T-helper 17 cell (primary cell): ENCODE data around the gene SLAMF7. TPM values are rescaled to one million over a fixed set of nuclear protein-coding genes. Genes with fewer than 3 reads are reported as not detected.
A peak's percentile ranks its signal among the peaks of the same experiment; 100 is the strongest.
"Not testable (repeated sequence)": the region's sequence is repeated elsewhere in the genome, so short reads cannot be mapped to it uniquely, and the experiment has no call there.

Experiments
- ATAC-seq: fragments of 150-1000 bp; cut with Tn5 transposase; 2 replicates; pipeline ENCODE4 v1.10.0; 2021; ENCODE audit warnings: mild to moderate bottlenecking, moderate library complexity
- DNase-seq, 3 donors: peaks; one replicate each; pipeline versions ENCODE4 v3.0.0 to v3.0.0-alpha.2; 2020 to 2021
- H3K9me3 ChIP-seq: one replicate; pipeline ENCODE4 v1.7.0; 2013; ENCODE audit warnings: low read length, mild to moderate bottlenecking; ENCODE audit not compliant: control insufficient read depth, poor library complexity, severe bottlenecking
- H3K27ac Mint-ChIP-seq: one replicate; pipeline ENCODE4 v1.8.0; 2022; ENCODE audit warnings: mild to moderate bottlenecking, moderate library complexity, mixed read lengths
- H3K27me3 Mint-ChIP-seq: one replicate; pipeline ENCODE4 v1.8.0; 2022; ENCODE audit warnings: mixed read lengths
- H3K36me3 Mint-ChIP-seq: one replicate; pipeline ENCODE4 v1.8.0; 2022; ENCODE audit warnings: low read depth, mixed read lengths
- H3K4me1 Mint-ChIP-seq: one replicate; pipeline ENCODE4 v1.8.0; 2022; ENCODE audit warnings: mild to moderate bottlenecking, mixed read lengths
- H3K4me3 Mint-ChIP-seq: one replicate; pipeline ENCODE4 v1.8.0; 2022; ENCODE audit warnings: mild to moderate bottlenecking, moderate library complexity, mixed read lengths
- total RNA-seq, 4 donors: library from RNA in 2 of 4; stranded (reverse) in 2 of 4; gene quantifications; one replicate each; pipeline ENCODE4 v1.2.3 and lab custom pipeline; 2022 to 2026

Gene SLAMF7
- total RNA-seq, 2 donors from 2014 or later, result 3.1 to 3.9 TPM

DNA sequence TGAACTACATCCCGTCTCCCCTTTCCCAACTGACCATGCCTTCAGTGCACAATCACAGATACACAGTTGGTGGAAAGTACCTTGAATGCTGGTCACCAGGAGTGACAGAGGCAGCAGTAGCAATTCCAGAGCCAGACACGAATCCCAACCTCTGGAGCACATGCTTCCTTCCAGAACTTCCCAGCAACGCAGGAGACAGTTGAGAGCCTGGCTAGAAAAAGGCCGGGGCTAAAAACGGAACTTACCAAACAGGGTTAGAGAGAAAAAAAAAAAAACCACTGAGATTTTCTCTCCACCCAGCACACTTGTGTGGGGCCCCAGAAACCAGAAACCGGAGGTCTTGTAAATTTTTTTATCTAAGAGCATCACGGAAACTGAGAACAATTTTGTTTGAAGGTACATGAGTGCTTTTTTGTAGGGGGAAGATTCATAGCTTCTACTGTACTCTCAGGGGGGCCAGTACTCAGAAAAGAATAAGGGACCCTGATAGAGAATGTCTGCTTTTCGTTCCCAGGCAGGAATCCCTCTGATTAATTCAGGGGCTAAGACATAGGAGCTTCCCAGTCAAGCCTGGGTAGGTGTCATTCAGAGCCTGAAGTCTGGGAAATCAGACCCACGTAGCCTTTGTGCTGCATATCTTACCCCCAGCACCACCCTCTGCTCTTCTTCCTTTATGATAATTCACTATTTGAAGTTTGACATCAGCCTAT lies 27.3 kb upstream of the SLAMF7 start, which contains the start of gene CD48:
Gene CD48 (minus strand): TSS at position 221 of the 710 bp plus-strand sequence. CDS start 59 bp downstream, at position 162.
- peak in 1 of 3 donors; percentile 28 for DNase-seq
- no peaks in the 10 kb centered on the region for H3K9me3 ChIP-seq
- no peak within 1 kb of the TSS for H3K4me3 Mint-ChIP-seq
- no peak within 1 kb of the TSS for H3K27ac Mint-ChIP-seq
- peaks cover 34% of the 10 kb centered on the region for H3K4me1 Mint-ChIP-seq
- ATAC-seq, result peak; percentile 63
- H3K36me3 Mint-ChIP-seq, result peaks cover 3% of the 10 kb centered on the region
- H3K27me3 Mint-ChIP-seq, result peaks cover 7% of the 10 kb centered on the region

DNA sequence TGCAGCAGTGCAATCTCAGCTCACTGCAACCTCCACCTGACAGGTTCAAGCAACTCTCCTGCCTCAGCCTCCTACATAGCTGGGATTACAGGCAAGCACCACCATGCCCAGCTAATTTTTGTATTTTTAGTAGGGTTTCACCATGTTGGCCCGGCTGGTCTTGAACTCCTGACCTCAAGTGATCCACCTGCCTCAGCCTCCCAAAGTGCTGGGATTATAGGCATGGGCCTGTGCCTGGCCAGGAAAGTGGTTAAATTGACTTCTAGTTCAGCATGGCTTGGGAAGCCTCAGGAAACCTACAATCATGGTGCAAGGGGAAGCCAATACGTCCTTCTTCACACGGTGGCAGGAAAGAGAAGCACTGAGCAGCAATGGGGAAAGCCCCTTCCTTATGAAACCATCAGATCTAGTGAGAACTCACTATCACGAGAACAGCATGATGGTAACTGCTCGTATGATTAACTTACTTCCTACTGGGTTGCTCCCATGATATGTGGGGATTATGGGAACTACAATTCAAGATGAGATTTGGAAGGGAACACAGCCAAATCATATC lies 26.4 kb upstream of the SLAMF7 start:
- DNase-seq (peak in 2 of 3 donors; percentile 26 to 36), ATAC-seq (peak; percentile 73)
- not testable (repeated sequence) for H3K36me3 Mint-ChIP-seq, H3K9me3 ChIP-seq, H3K27me3 Mint-ChIP-seq, H3K27ac Mint-ChIP-seq, H3K4me3 Mint-ChIP-seq
- H3K4me1 Mint-ChIP-seq, result peaks cover 37% of the 10 kb centered on the region

DNA sequence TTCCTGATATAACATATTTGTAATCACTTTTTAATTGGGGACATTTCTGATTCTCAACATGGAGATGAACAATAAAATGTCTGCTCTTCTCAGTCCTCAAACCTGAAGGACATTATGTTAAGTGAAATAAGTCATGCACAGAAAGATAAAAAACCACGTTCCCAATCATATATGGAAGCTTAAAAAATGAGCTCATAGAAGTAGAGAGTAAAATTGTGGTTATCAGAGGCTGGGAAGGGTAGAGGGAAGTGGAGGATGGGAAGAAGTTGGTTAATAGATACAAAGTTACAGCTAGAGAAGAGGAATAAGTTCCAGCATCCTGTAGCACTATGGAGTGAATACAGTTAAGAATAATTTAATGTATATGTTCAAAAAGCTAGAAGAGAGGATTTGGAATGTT lies 25.9 kb upstream of the SLAMF7 start:
- H3K4me3 Mint-ChIP-seq, result no peak overlapping the region
- no peak overlapping the region for H3K27ac Mint-ChIP-seq
- ATAC-seq (no peak), DNase-seq (no peak)
- peaks cover 3% of the 10 kb centered on the region for H3K36me3 Mint-ChIP-seq
- peaks cover 39% of the 10 kb centered on the region for H3K4me1 Mint-ChIP-seq
- H3K9me3 ChIP-seq, result no peaks in the 10 kb centered on the region
- H3K27me3 Mint-ChIP-seq, result peaks cover 8% of the 10 kb centered on the region

DNA sequence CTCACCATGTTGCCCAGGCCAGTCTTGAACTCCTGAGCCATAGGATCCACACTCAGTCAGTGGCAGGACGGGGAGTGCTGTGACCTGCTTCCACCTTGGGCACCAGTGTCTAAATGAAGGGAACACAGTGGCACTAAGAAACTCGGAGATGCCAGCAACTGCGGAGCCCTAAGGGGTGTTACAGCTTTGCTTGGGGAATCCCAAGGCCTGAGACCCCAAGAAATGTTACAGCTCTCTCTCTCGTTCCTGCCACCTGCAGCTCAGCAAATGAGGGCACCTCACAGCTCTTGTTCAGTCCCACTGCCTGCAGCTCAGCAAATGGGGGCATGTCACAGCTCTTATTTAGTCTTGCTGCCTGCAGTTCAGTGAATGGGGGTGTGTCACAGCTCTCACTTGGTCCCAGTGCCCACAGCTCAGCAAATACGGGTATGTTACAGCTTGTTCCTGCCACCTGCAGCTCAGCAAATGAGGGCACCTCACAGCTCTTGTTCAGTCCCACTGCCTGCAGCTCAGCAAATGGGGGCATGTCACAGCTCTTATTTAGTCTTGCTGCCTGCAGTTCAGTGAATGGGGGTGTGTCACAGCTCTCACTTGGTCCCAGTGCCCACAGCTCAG lies 24.9 kb upstream of the SLAMF7 start:
- H3K9me3 ChIP-seq, H3K27ac Mint-ChIP-seq, H3K4me3 Mint-ChIP-seq, DNase-seq, H3K27me3 Mint-ChIP-seq, H3K36me3 Mint-ChIP-seq: not testable (repeated sequence)
- H3K4me1 Mint-ChIP-seq, result peaks cover 39% of the 10 kb centered on the region
- ATAC-seq, result peak; percentile 11

DNA sequence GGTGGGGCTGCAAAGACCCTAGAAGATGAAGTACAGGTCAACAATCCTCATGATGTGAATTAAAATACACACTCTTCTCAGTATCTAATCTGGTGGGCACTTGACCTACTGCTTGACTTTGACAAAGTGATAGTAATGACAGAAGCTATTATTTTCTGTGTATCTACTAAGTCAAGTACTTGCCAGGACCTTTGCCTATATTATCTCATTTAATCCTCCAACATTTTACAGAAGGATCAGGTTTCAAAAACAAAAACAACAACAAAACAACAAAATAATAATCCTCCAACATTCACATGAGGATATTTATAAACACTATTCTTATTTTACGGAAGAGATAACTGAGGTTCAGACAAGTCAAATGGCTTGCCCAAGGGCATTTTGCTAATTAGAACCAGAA lies 23.0 kb upstream of the SLAMF7 start:
- H3K4me1 Mint-ChIP-seq, result peaks cover 36% of the 10 kb centered on the region
- no peaks in the 10 kb centered on the region for H3K9me3 ChIP-seq
- H3K36me3 Mint-ChIP-seq, result peaks cover 3% of the 10 kb centered on the region

DNA sequence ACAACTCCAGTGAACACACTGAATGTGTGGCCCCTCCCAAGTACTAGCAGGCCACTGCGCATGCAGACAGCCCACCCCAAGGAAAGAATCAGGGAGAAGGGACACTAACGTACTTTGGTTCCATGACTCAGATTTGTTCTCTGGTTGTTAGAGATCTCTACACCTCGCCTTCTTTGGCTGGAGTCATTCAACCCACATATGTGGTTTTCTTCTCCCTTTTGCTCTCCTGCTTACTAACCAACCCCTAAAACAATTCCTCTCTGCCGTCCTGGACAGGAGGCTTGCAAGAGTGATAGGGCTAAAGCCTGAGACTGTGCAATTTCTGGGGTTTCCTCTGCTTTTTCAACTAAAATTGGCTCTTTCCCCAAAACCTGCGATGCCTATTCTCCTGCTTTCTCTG lies 21.7 kb upstream of the SLAMF7 start:
- ATAC-seq (no peak), DNase-seq (no peak)
- Mint-ChIP-seq H3K4me1 (peaks cover 32% of the 10 kb centered on the region), H3K4me3 (no peak overlapping the region), H3K36me3 (peaks cover 3% of the 10 kb centered on the region), H3K27ac (peak overlapping the region; percentile 9), H3K27me3 (peaks cover 8% of the 10 kb centered on the region)
- H3K9me3 ChIP-seq, result no peaks in the 10 kb centered on the region

More for the DNA sequence above, 23.0 kb upstream of the SLAMF7 start:
- no peak overlapping the region for H3K27ac Mint-ChIP-seq
- DNase-seq (no peak), ATAC-seq (no peak)
- H3K4me3 Mint-ChIP-seq, result no peak overlapping the region
- H3K27me3 Mint-ChIP-seq, result peaks cover 8% of the 10 kb centered on the region

DNA sequence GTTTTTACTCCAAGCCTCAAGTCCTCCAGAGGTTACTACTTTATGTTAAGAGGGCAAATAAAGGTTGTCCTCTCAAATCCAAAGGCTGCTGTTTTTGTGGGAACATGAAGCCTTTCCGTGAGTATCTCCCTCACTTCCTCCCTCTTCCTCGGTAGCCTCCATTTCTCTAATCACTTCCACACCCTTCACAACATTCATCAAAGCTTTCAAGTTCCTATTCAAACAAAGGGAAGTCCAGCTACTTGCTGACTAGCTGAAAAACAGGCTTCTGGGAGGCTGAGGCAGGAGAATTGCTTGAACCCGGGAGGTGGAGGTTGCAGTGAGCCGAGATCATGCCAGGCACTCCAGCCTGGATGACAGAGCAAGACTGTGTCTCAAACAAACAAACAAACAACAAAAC lies 20.8 kb upstream of the SLAMF7 start:
- peaks cover 28% of the 10 kb centered on the region for H3K4me1 Mint-ChIP-seq
- no peak for ATAC-seq

DNA sequence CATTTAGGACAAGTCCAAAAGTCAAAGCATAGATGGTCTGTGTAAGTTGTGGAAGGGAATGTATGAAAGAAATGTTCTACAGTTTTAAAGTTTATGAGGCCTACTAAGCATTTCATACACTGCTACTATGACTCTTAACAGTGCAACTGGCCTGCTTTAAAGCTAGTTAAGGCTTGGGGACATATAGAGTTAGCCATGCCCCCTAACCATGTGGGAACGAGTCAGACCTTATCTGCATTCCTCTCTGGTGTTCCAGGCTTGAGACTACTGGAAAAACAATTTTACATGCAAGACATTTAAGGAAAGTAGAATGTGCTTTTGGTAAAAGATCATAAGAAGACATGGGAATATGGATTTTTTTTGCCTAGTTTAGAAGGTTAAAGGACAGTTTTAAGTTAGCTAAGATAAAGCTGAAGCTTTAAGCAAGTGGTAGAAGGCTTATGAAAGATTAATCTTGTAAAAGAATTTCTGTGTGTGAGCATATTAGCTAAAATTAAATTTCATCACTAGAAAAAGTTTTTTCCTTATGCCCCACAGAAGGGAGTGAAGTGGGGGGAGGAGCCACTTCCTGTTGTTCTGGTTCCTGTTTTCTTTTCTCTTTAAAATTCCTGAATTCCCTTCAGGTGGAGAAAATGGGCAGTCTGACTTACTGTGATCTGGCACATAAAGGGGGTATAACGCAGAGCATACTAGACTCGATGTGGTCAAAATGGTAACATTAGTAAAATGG lies 18.5 kb upstream of the SLAMF7 start:
- Mint-ChIP-seq H3K27me3 (peaks cover 8% of the 10 kb centered on the region), H3K27ac (no peak overlapping the region), H3K4me3 (no peak overlapping the region), H3K36me3 (peaks cover 3% of the 10 kb centered on the region), H3K4me1 (peaks cover 24% of the 10 kb centered on the region)
- ATAC-seq, result no peak
- H3K9me3 ChIP-seq, result no peaks in the 10 kb centered on the region
- DNase-seq, result no peak

More for the DNA sequence above, 20.8 kb upstream of the SLAMF7 start:
- H3K9me3 ChIP-seq, result no peaks in the 10 kb centered on the region
- peaks cover 8% of the 10 kb centered on the region for H3K27me3 Mint-ChIP-seq
- H3K36me3 Mint-ChIP-seq, result peaks cover 3% of the 10 kb centered on the region
- no peak overlapping the region for H3K4me3 Mint-ChIP-seq
- DNase-seq, result no peak
- no peak overlapping the region for H3K27ac Mint-ChIP-seq

DNA sequence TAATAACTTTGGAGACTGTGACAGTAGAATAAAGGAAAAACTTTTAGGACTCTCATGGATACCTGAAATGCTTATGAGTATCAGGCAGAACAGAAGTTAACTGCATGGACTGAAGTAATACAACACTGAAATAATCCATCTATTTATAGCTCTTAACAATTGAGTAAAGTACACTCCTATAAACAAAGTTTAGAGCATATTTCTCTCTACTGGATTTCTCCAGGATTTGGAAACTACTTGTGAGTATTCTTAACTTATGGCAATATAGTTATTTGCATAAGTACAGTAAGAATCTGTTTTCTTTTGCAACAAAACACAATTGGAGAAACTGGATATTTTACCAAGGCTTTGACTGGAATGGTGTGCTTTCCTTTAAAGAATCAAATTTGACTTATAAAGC lies 17.6 kb upstream of the SLAMF7 start:
- no peaks in the 10 kb centered on the region for H3K9me3 ChIP-seq
- no peak for DNase-seq
- Mint-ChIP-seq H3K36me3 (peaks cover 2% of the 10 kb centered on the region), H3K4me3 (no peak overlapping the region), H3K4me1 (peaks cover 22% of the 10 kb centered on the region), H3K27ac (no peak overlapping the region), H3K27me3 (peaks cover 4% of the 10 kb centered on the region)
- no peak for ATAC-seq

DNA sequence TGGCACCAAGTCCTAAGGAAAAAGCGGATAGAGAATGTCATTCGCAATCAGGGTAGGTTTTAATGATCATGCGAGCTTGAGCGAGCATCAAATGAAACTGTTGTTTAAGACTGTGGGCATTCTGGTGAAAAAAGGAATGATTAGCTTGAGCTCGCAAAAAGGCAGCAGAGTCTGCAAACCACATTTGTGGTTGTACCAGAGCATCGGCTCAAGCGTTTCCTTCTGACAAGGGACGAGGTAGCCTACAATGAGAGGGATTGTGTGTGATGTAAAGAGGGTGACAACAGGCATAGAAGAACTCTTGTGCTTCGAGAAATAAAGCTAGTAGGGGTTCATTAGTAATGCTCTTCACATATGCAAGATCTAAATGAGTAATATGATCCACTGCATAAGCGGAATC lies 16.3 kb upstream of the SLAMF7 start:
- ATAC-seq (peak; percentile 39), DNase-seq (no peak)
- H3K4me3 Mint-ChIP-seq, result peak overlapping the region; percentile 70

DNA sequence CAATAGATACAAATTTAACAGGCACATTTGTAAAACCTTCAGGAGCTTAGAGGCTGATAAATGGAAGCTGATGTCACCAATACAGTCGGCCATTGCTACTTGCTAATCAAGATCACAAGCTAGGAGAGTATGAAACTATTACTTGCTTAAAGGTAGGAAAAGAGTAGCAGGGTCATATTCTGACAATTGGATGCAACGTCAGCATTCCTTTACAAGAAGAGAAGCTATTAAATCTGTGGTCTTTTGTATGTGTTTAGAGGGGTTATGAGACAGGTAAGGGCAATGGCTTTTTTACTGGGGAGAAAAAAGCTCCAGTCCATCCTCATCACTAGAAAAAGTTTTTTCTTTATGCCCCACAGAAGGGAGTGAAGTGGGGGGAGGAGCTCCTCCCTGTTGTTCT lies 15.7 kb upstream of the SLAMF7 start:
- DNase-seq (no peak), ATAC-seq (no peak)
- Mint-ChIP-seq H3K4me3 (no peak overlapping the region), H3K36me3 (no peaks in the 10 kb centered on the region), H3K4me1 (peaks cover 14% of the 10 kb centered on the region), H3K27ac (no peak overlapping the region), H3K27me3 (no peaks in the 10 kb centered on the region)
- H3K9me3 ChIP-seq, result no peaks in the 10 kb centered on the region

More for the DNA sequence above, 16.3 kb upstream of the SLAMF7 start:
- H3K4me1 Mint-ChIP-seq, result peaks cover 15% of the 10 kb centered on the region
- peak overlapping the region; percentile 49 for H3K27ac Mint-ChIP-seq
- no peaks in the 10 kb centered on the region for H3K36me3 Mint-ChIP-seq
- H3K9me3 ChIP-seq, result no peaks in the 10 kb centered on the region
- no peaks in the 10 kb centered on the region for H3K27me3 Mint-ChIP-seq

DNA sequence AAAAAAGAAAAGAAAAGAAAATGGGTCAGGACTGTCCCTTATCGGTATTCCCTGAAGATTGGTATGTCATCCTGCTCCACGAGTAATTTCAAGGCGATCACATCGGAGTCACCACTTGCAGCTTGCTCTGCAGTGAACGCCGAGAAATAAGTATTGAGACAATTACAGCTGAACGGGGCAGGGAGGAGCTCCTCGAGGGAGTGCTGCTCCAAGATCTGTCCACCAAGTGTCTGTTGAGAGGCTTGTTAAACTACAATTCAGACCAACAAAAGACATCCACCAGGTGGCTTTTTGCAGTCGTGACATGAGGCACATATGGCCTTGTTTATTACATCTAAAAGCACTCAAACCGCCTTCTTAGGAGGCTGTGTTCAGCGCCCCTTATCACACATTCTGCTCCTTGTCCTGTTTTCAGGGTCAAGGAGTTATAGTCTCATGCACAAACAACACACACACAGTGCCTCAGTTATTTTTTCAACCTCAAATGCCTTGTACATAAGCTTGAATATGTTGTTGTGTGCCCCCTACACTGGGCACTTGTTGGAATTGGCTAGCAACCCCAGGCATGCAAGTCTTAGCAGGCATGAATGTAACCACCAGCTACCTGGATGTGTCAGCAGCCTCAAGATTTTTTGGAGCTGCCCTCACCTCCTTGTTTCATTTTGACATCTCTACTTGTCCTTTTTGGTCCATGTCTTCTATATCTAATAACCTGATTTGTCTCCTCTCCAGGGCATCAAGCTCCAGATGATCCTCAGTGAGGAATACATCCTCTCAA lies 14.4 kb upstream of the SLAMF7 start:
- Mint-ChIP-seq H3K4me1 (peaks cover 14% of the 10 kb centered on the region), H3K4me3 (no peak overlapping the region), H3K27ac (peak overlapping the region; percentile 69), H3K27me3 (no peaks in the 10 kb centered on the region), H3K36me3 (no peaks in the 10 kb centered on the region)
- DNase-seq (no peak), ATAC-seq (no peak)
- H3K9me3 ChIP-seq, result no peaks in the 10 kb centered on the region
